B cell (primary cell): ENCODE data around the gene TMEM120B. TPM values are rescaled to one million over a fixed set of nuclear protein-coding genes. Genes with fewer than 3 reads are reported as not detected.

Experiments used
- ATAC-seq: fragments of 200-7000 bp; cut with Tn5 transposase; one replicate; pipeline ENCODE4 v1.10.0; 2021; ENCODE audit warnings: low read depth, mild to moderate bottlenecking, moderate number of reproducible peaks, moderate library complexity
- CTCF ChIA-PET: fragments of 350-600 bp; sonication (Branson Sonifier 250); formaldehyde crosslinking; loops from one replicate; lab custom pipeline; 2021; ENCODE audit warnings: antibody characterized with exemption, inconsistent platforms; lab: Charles Lee
- POLR2A ChIA-PET: fragments of 350-600 bp; sonication (Branson Sonifier 250); formaldehyde crosslinking; loops from one replicate; lab custom pipeline; 2021; ENCODE audit warnings: antibody characterized with exemption; lab: Charles Lee
- DNase-seq: peaks from one replicate; pipeline ENCODE4 v3.0.0; 2013
- H2AFZ ChIP-seq: 2 replicates; pipeline ENCODE4 v1.6.1; 2012; ENCODE audit warnings: mild to moderate bottlenecking, low read depth, low read length; ENCODE audit not compliant: insufficient read depth, poor library complexity, severe bottlenecking
- H3K27ac ChIP-seq, 2 donors: 1 replicate in 1 of 2; 2 replicates in 1 of 2; pipeline ENCODE4 v1.5.1; 2012 to 2013; ENCODE audit warnings: low read length in 2 of 2, mild to moderate bottlenecking in 2 of 2, moderate library complexity in 1 of 2
- H3K27me3 ChIP-seq, 4 experiments: fragments of 200-600 bp in 1 of 4; sonication (generic) in 1 of 4; replicated peaks in 1 of 4; 1 replicate in 2 of 4; 2 replicates in 2 of 4; pipeline versions ENCODE4 v1.6.1 to v1.7.0; 2013 to 2016; ENCODE audit warnings: low read length in 3 of 4, mild to moderate bottlenecking in 2 of 4, mixed read lengths in 1 of 4, moderate library complexity in 1 of 4; ENCODE audit not compliant: insufficient read depth in 4 of 4, control insufficient read depth in 3 of 4; ENCODE audit errors: control extremely low read depth in 1 of 4
- H3K36me3 ChIP-seq, 2 experiments: replicated peaks in 1 of 2; 1 replicate in 1 of 2; 2 replicates in 1 of 2; pipeline versions ENCODE4 v1.6.1 to v1.7.1; 2013; ENCODE audit warnings: low read length in 1 of 2; ENCODE audit not compliant: insufficient read depth in 2 of 2, control insufficient read depth in 1 of 2; ENCODE audit errors: control extremely low read depth in 1 of 2, extremely low read depth in 1 of 2
- H3K4me1 ChIP-seq, 2 donors: fragments of 200-600 bp in 1 of 2; sonication (generic) in 1 of 2; 1 replicate in 1 of 2; 2 replicates in 1 of 2; pipeline versions ENCODE4 v1.5.1 to v1.6.1; 2013 to 2017; ENCODE audit warnings: low read length in 2 of 2; ENCODE audit not compliant: control insufficient read depth in 2 of 2, insufficient read depth in 2 of 2
- H3K4me2 ChIP-seq: replicated peaks from 2 replicates; pipeline ENCODE3; 2012; ENCODE audit warnings: mild to moderate bottlenecking, low read depth, low read length; ENCODE audit not compliant: poor library complexity, severe bottlenecking
- H3K4me3 ChIP-seq, 5 experiments: fragments of 200-600 bp in 1 of 5; sonication (generic) in 1 of 5; 1 replicate in 3 of 5; 2 replicates in 2 of 5; pipeline versions ENCODE4 v1.5.1 to v1.7.0; 2011 to 2016; ENCODE audit warnings: low read length in 4 of 5, mild to moderate bottlenecking in 4 of 5, low read depth in 2 of 5, control low read depth in 1 of 5, moderate library complexity in 1 of 5; ENCODE audit not compliant: insufficient read depth in 1 of 5; ENCODE audit errors: control extremely low read depth in 1 of 5, extremely low read depth in 1 of 5
- H3K79me2 ChIP-seq: fragments of 200-600 bp; sonication (generic); one replicate; pipeline ENCODE4 v1.6.0; 2016; ENCODE audit warnings: low read length; ENCODE audit not compliant: control insufficient read depth, insufficient read depth
- H3K9ac ChIP-seq: fragments of 200-600 bp; sonication (generic); 2 replicates; pipeline ENCODE4 v1.6.1; 2017; ENCODE audit warnings: mild to moderate bottlenecking, low read length, moderate library complexity
- H3K9me3 ChIP-seq, 3 donors: one replicate each; pipeline versions ENCODE4 v1.6.1 to v1.7.1; 2013; ENCODE audit warnings: low read length in 2 of 3; ENCODE audit not compliant: control insufficient read depth in 2 of 3, insufficient read depth in 1 of 3; ENCODE audit errors: control extremely low read depth in 1 of 3
- H4K20me1 ChIP-seq: 2 replicates; pipeline ENCODE4 v1.6.0; 2012; ENCODE audit warnings: mild to moderate bottlenecking, low read length; ENCODE audit not compliant: insufficient read depth, control insufficient read depth, poor library complexity, severe bottlenecking
- H3K27ac Mint-ChIP-seq: one replicate; pipeline ENCODE4 v1.8.0; 2021; ENCODE audit warnings: mixed read lengths
- H3K27me3 Mint-ChIP-seq: one replicate; pipeline ENCODE4 v1.8.0; 2021; ENCODE audit warnings: mixed read lengths
- H3K4me1 Mint-ChIP-seq: one replicate; pipeline ENCODE4 v1.8.0; 2021; ENCODE audit warnings: mixed read lengths
- H3K4me3 Mint-ChIP-seq: one replicate; pipeline ENCODE4 v1.8.0; 2021; ENCODE audit warnings: mixed read lengths
- H3K9me3 Mint-ChIP-seq: one replicate; pipeline ENCODE4 v1.8.0; 2022; ENCODE audit warnings: mixed read lengths; ENCODE audit not compliant: insufficient read depth
- EZH2 ChIP-seq: IDR thresholded peaks from 2 replicates; pipeline ENCODE4 v1.6.1; 2012; ENCODE audit warnings: borderline replicate concordance, low read depth, mild to moderate bottlenecking, moderate library complexity, low read length; ENCODE audit not compliant: insufficient read depth, poor library complexity, severe bottlenecking
- WGBS: methylation state at CpG from one replicate; pipeline ENCODE4 v1.1.5; 2013; ENCODE audit warnings: missing lambda C conversion rate; ENCODE audit not compliant: insufficient coverage; 5-methylcytosine and 5-hydroxymethylcytosine counted together
- intact Hi-C: fragments of 100-400 bp; cut with micrococcal nuclease; formaldehyde crosslinking; loops from one replicate; pipeline ENCODE4 v1.10.0; 2022
- polyA plus RNA-seq: library from polyadenylated mRNA; depleted of rRNA; stranded (reverse); fragments of >200 nt; gene quantifications from 2 replicates; pipeline ENCODE4 v1.2.3, GENCODE V29; 2012
- total RNA-seq, 2 donors: library from RNA; stranded (reverse); fragments of 120-200 nt in 1 of 2; gene quantifications; 1 replicate in 1 of 2; 2 replicates in 1 of 2; pipeline versions ENCODE4 v1.2.3 to v1.2.4, GENCODE V29; 2013 to 2022
- TF ChIP-seq, protein P1 (sequence below): fragments of 200-600 bp; IDR thresholded peaks from one replicate; pipeline ENCODE4 v1.8.0; 2022; ENCODE audit warnings: antibody characterized with exemption, mild to moderate bottlenecking

Gene TMEM120B
- total and polyA plus RNA-seq, 2 donors (not counting 1 experiment from before 2014, with no cell fraction given): 9.2 to 9.7 TPM

DNA sequence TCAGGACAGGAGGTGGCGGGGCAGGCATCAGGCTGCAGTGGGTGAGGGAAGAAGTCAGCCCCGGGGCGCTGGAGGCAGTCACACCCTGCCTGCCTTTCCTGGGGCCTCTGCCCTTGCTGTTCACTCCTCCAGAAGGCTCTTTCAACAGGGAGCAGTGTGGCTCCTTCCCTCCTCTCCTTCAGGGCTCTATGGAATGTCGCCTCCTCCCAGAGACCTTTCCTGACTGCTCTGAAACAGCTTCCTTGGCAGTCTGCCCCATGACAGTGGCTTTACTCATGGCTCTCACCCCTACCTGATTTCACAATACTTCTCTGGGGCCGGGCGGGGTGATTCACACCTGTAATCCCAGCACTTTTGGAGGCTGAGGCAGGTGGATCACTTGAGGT lies 73.9 kb downstream of the TMEM120B start:
- Histone ChIP-seq H3K27me3 (no peaks in the 10 kb centered on the region), H3K9me3 (no peaks in the 10 kb centered on the region), H3K9ac (peak overlapping the region; percentile 49), H3K4me2 (peak overlapping the region; percentile 85), H4K20me1 (peaks cover 7% of the 10 kb centered on the region), H3K36me3 (peaks cover 0 to 11% of the 10 kb centered on the region in 2 experiments), H3K27ac (peak overlapping the region; percentile 76 to 100), H3K4me1 (peaks cover 87 to 98% of the 10 kb centered on the region in 2 donors), H2AFZ (no peak overlapping the region), H3K79me2 (peaks cover 97% of the 10 kb centered on the region), H3K4me3 (no peak overlapping the region)
- Mint-ChIP-seq H3K4me3 (peak overlapping the region; percentile 78), H3K27ac (peak overlapping the region; percentile 95), H3K4me1 (peaks cover 89% of the 10 kb centered on the region), H3K27me3 (no peaks in the 10 kb centered on the region), H3K9me3 (no peaks in the 10 kb centered on the region)
- intact Hi-C loops: no loop called here
- DNase-seq (no peak), ATAC-seq (no peak)
- 82% methylated on average over 5 of the region's 6 CpGs for WGBS
- ChIA-PET POLR2A (interaction anchor here (2.2 kb wide), 1 partner anchor 15 kb away, joined by 11 read pairs; no protein-coding TSS in a partner anchor), CTCF (interaction anchor here (32.7 to 33.5 kb wide), 2 partner anchors 1 to 16 kb away, joined by 1947 read pairs; partner anchors contain the start of genes RHOF and SETD1B)
- TF ChIP-seq, protein P1, sequence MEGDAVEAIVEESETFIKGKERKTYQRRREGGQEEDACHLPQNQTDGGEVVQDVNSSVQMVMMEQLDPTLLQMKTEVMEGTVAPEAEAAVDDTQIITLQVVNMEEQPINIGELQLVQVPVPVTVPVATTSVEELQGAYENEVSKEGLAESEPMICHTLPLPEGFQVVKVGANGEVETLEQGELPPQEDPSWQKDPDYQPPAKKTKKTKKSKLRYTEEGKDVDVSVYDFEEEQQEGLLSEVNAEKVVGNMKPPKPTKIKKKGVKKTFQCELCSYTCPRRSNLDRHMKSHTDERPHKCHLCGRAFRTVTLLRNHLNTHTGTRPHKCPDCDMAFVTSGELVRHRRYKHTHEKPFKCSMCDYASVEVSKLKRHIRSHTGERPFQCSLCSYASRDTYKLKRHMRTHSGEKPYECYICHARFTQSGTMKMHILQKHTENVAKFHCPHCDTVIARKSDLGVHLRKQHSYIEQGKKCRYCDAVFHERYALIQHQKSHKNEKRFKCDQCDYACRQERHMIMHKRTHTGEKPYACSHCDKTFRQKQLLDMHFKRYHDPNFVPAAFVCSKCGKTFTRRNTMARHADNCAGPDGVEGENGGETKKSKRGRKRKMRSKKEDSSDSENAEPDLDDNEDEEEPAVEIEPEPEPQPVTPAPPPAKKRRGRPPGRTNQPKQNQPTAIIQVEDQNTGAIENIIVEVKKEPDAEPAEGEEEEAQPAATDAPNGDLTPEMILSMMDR: no peak
- TF ChIP-seq EZH2: no peak
